ENCODE data around the gene UFSP1.
A peak's percentile ranks its signal among the peaks of the same experiment; 100 is the strongest.

UFSP1 gene

GRCh38 chr7:100882785-100883526 is 6.6 kb downstream of the UFSP1 start:
- DNase-seq (ENCODE audit: low read depth in 4 of 4, low spot score in 1 of 4), result no peak

DNA sequence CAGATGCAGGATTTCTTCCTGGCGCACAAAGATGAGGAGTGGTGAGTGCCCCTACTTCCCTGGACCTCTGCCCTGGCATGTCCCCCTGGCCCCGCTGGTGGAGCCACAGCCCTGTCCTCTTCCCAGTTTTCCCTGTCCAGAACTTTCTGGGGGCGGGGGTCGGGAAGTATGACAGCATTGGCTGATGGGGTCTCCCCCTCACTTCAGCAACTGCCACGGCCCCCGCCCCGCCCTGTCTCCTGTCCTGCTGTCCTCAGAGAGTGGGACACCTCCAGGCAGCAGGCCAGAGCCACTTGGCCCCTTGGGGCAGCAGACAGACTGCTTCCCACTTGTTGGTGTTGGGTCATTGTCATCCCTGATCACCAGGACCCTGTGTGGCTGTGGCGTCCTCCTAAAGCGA is 7.3 kb downstream of the UFSP1 start:
- DNase-seq (ENCODE audit: low read depth in 4 of 4, low spot score in 1 of 4), result no peak

DNA sequence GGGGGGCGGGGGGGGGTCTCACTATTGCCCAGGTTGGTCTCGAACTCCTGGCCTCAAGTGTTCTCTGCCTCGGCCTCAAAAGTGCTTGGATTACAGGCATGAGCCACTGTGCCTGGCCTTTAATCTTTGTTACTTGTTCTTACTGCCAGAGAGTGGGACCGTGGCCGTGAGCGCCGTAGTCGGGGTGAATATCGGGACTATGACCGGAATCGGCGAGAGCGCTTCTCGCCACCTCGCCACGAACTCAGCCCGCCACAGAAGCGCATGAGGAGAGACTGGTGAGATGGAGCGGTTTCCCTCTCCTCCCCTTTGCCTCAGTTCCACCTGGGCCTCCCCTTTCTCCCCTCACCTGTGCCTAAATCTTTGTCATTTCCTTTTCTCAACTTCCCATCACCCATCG is 8.4 kb downstream of the UFSP1 start:
- DNase-seq (ENCODE audit: low read depth in 4 of 4, low spot score in 1 of 4), result no peak

DNA sequence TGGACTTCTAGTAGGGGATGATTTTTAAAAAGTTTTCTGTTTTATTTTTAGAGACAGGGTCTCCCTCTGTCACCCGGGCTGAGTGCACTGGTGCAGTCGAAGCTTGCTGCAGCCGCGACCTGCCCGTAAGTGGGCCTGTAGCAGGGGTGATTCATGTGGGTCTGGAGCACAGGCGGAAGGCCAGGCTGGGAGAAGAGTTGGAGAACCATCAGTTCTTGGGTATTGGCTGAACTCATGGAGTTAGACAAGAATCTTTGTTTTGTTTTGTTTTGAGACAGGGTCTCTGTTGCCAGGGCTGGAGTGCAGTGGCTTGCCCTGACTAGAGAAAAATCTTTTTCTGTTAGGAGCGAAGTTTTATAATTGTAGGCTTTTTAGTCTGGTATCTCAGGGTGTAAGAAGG is 8.9 kb downstream of the UFSP1 start:
- no peak for DNase-seq (ENCODE audit: low read depth in 4 of 4, low spot score in 1 of 4)

DNA sequence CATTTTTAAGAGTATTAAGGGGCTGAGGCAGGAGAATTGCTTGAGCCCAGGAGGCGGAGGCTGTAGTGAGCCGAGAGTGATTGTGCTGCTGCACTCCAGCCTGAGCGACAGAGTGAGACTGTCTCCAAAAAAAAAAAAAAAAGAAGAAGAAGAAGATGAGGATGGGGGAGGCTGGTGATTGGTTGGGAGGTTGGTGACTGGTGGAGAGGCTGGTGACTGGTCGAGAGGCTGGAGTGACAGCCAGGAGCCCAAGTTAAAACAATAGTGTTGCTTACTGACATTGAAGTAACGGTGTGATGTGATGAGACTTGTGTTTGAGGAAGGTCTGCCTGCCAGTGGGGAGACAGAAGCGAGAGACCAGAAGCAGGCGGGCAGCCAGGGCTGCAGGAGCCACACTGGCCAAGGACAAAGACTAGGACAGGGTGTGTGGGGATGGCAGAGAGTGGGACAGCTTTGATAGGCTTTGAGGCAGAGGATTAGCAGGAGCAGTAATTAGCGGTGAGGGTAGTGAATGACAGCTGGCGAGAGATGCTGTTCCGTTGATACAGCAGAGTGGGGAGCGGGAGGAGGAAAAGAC is 9.7 kb downstream of the UFSP1 start:
- DNase-seq (ENCODE audit: low read depth in 4 of 4, low spot score in 1 of 4), result no peak

DNA sequence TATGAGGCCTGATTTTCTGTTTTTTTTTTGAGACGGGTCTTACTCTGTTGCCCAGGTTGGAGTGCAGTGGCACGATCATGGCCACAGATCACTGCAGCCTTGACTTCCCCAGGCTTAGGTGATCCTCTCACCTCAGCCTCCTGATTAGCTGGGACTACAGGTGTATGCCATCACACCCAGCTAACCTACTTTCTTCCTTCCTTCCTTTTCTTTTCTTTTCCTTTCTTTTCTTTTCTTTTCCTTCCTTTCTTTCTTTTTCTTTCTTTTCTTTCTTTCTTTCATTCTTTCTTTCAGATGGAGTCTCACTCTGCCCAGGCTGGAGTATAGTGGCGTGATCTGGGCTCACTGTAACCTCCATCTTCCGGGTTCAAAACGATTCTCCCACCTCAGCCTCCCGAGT is 10.8 kb downstream of the UFSP1 start:
- no peak for DNase-seq (ENCODE audit: low read depth in 4 of 4, low spot score in 1 of 4)

GRCh38 chr7:100878013-100878412 is 11.5 kb downstream of the UFSP1 start:
- no peak for DNase-seq (ENCODE audit: low read depth in 4 of 4, low spot score in 1 of 4)

DNA sequence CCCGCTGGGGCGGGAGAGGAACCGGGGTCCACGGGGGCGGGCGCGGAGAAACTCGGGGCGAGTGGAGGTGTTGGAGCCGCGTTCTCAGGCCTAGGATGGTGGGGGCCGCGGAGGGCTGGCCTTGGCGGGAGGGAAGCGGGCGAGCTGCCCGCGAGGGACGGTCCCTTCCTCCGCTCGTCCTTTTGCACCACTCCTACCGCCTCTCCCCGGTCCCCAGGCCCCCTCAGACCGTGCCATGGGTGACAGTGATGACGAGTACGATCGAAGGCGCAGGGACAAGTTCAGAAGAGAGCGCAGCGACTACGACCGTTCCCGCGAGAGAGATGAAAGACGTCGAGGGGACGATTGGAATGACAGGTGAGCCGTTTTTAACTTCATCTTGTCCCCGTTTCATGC is 14.2 kb downstream of the UFSP1 start:
- no peak for DNase-seq (ENCODE audit: low read depth in 4 of 4, low spot score in 1 of 4)

- peak; percentile 97 to 98 (median 98) for DNase-seq (ENCODE audit: low read depth in 4 of 4, low spot score in 1 of 4)
These were observed 14.7 kb downstream of the UFSP1 start, which contains the start of gene SRRT for GRCh38 chr7:100874577-100875355. Gene SRRT, plus strand, starts transcription at chr7:100875103. Its CDS starts 488 bp downstream, at chr7:100875591.

DNA sequence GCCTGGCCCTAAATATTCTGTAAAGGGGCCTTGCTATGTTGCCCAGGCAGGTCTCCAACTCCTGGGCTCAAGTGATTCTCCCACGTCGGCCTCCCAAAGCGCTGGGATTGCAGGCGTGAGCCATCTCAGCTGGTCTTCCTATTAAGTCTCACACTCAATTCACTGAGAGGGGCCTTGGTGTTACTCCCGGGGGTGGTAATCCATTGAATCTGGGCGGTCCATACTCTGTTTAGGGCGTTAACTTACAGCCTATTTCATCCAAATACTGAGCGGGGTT is 15.3 kb downstream of the UFSP1 start:
- no peak for DNase-seq (ENCODE audit: low read depth in 4 of 4, low spot score in 1 of 4)

DNA sequence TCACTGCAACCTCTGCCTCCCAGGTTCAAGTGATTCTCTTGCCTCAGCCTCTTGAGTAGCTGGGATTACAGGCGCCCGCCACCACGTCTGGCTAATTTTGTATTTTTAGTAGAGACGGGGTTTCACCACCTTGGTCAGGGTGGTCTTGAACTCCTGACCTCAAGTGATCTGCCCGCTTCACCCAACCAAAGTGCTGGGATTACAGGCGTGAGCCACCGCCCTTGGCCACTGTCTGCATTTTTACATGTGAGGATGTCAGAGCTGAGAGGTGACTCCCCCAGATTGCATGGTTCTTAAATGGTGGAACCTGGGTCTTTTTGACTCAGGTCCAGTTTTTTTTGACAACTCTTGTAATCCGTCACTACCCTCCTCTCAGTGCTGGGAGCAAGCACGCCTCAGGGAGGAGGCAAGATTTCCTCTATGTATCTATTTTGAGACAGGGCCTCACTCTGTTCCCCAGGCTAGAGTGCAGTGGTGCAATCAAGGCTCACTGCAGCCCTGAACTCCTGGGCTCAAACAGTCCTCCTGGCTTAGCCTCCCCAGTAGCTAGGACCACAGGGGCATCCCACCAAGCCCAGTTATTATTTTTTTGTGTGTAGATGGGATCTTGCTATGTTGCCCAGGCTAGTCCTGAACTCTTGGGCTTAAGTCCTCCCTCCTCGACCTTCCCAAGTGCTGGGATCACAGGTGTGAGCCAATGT is 15.8 kb downstream of the UFSP1 start:
- no peak for DNase-seq (ENCODE audit: low read depth in 4 of 4, low spot score in 1 of 4)

GRCh38 chr7:100867776-100868485 is 21.6 kb downstream of the UFSP1 start:
- DNase-seq (ENCODE audit: low read depth in 4 of 4, low spot score in 1 of 4), result no peak

- peak in 3 of 4 experiments; percentile 36 to 65 (median 52) for DNase-seq (ENCODE audit: low read depth in 4 of 4, low spot score in 1 of 4)
These were observed 22.3 kb downstream of the UFSP1 start, which contains the start of gene TRIP6 for GRCh38 chr7:100867040-100867775. Gene TRIP6, plus strand, starts transcription at chr7:100867387. Its CDS starts 111 bp downstream, at chr7:100867498.

DNA sequence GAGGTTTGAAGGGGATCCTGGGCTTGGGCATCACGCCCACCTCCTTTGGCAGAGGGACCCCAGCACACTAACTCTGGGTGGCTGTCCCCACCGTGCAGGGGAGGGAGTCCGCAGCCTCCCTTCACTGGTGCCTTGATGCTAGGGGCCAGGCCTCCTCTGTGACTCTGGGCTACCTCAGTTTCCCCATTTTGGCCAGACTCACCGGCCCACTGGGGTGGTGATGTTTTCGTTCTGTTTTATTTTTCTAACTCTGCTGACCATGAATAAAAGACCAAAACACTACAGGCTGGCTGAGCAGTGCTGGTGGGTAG is 22.8 kb downstream of the UFSP1 start:
- DNase-seq (ENCODE audit: low read depth in 4 of 4, low spot score in 1 of 4), result no peak

- DNase-seq (ENCODE audit: low read depth in 4 of 4, low spot score in 1 of 4), result no peak
These were observed 23.4 kb downstream of the UFSP1 start for GRCh38 chr7:100865938-100866728.

- no peak for DNase-seq (ENCODE audit: low read depth in 4 of 4, low spot score in 1 of 4)
These were observed 24.1 kb downstream of the UFSP1 start for GRCh38 chr7:100865372-100865911.

- DNase-seq (ENCODE audit: low read depth in 4 of 4, low spot score in 1 of 4), result no peak
These were observed 25.2 kb downstream of the UFSP1 start for GRCh38 chr7:100864263-100864845.

DNA sequence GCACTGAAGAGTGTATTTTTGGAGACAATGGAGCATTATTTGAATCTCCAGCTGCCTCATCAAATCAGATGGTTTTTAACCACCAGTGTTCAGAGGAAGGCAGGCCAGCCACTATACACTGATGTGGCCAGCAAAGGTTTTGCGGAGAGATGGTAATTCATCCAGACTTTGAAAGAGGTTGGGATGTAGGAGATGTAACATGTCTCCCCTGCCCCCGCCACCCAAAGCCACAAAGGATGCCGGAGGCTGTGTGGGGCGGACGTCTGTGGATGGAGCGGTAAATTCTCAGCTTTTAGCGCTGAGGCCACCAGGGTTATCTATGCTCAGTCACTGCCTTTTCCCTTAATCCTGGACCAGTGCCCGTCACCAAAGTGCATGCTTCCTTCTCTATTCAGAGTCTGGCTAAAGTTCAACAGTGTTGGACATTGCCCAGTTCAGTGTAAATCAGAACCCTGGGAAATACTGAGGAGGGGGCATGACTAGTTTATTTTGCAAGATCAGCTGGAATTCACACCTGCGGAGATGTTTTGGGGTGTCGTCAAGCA is 26.0 kb downstream of the UFSP1 start:
- no peak for DNase-seq (ENCODE audit: low read depth in 4 of 4, low spot score in 1 of 4)

DNA sequence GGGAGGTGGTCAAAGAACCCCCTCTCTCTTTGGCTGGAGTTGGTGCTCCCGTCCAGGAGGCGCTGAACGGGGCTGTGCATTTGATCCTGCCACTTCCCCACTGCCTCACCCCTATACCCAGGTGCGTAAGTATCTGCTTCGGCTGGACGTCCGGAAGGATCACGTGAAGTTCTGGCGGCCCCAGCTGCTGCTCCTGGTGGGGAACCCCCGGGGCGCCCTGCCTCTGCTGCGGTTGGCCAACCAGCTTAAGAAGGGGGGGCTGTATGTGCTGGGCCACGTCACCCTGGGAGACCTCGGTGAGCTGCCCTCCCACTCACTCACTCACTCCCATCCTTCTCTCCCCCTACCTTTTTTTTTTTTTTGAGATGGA is 27.9 kb downstream of the UFSP1 start:
- DNase-seq (ENCODE audit: low read depth in 4 of 4, low spot score in 1 of 4), result no peak
